BLaER1 treated with 17β-estradiol and CSF1 and Interleukin-3, amounts not matched to agents 10 nM and 100 nM (cell line): Measurements from ENCODE around the gene BCAR3.

ENCODE experiments used
- H3K27ac ChIP-seq, 11 experiments: shearing (Covaris generic); formaldehyde crosslinking; 2 replicates each; pipeline ENCODE4 v1.8.1; 2022
- H3K27me3 ChIP-seq, 11 experiments: shearing (Covaris generic); formaldehyde crosslinking; 2 replicates each; pipeline ENCODE4 v1.8.1; 2022
- H3K36me3 ChIP-seq, 11 experiments: shearing (Covaris generic); formaldehyde crosslinking; 2 replicates each; pipeline ENCODE4 v1.8.1; 2022
- H3K4me1 ChIP-seq, 10 experiments: shearing (Covaris generic); formaldehyde crosslinking; 2 replicates each; pipeline ENCODE4 v1.8.1; 2022
- H3K4me2 ChIP-seq, 11 experiments: shearing (Covaris generic); formaldehyde crosslinking; 2 replicates each; pipeline ENCODE4 v1.8.1; 2022
- H3K4me3 ChIP-seq, 10 experiments: shearing (Covaris generic); formaldehyde crosslinking; 2 replicates each; pipeline ENCODE4 v1.8.1; 2022
- H3K9ac ChIP-seq, 11 experiments: shearing (Covaris generic); formaldehyde crosslinking; 2 replicates each; pipeline ENCODE4 v1.8.1; 2022
- H3K9me3 ChIP-seq, 11 experiments: shearing (Covaris generic); formaldehyde crosslinking; replicated peaks in 1 of 11; 2 replicates each; pipeline ENCODE4 v1.8.1; 2022
- H4K20me1 ChIP-seq, 11 experiments: shearing (Covaris generic); formaldehyde crosslinking; 2 replicates each; pipeline ENCODE4 v1.8.1; 2022
- Cebpa-rat ChIP-seq, 11 experiments: shearing (Covaris generic); IDR thresholded peaks; 2 replicates each; pipeline ENCODE4 v1.8.1; 2022

BCAR3 gene

DNA sequence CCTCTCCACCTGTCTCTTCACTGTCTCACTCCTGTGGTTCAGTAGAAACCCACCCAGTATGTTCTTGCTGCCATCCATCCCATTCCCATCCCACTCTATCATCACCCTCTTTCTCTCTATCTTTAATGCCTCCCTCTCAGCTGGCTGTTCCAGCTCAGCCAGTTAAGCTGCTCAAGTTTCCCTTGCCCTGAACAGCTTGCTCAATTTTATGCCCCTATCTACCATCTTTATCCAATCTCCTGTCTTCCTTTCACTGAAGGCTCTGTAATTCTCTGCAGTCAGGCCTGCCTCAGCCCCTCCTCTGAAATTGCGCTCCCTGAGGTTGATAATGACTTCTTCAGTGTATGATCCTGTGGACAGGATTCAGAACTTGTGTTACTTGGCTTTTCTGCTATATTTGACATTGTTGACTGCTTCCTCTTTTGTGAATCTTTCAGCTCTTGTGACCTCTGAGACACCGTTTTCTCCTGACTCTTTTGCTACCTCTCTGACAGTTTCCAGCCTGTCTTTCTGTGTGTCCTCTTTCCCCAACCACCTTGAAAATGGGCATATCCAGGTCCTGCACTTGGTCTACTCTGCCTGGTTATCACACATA is 13.9 kb upstream of the BCAR3 start:
- Histone ChIP-seq H3K9me3 (no peaks in the 10 kb centered on the region), H3K4me3 (no peak overlapping the region; a peak in 1 of 20 replicates), H3K36me3 (no peaks in the 10 kb centered on the region), H3K4me1 (peaks cover 62 to 92% (median 73%) of the 10 kb centered on the region in 10 experiments), H3K27me3 (no peaks in the 10 kb centered on the region), H3K9ac (peak overlapping the region in 9 of 11 experiments; percentile 26 to 89 (median 39); a peak in 14 of 22 replicates), H4K20me1 (no peaks in the 10 kb centered on the region), H3K4me2 (peak overlapping the region; percentile 77 to 98 (median 85)), H3K27ac (peak overlapping the region in 9 of 11 experiments; percentile 46 to 99 (median 81); a peak in 19 of 22 replicates)
- no peak for TF ChIP-seq Cebpa-rat (IDR thresholded peaks at IDR 0.05)

DNA sequence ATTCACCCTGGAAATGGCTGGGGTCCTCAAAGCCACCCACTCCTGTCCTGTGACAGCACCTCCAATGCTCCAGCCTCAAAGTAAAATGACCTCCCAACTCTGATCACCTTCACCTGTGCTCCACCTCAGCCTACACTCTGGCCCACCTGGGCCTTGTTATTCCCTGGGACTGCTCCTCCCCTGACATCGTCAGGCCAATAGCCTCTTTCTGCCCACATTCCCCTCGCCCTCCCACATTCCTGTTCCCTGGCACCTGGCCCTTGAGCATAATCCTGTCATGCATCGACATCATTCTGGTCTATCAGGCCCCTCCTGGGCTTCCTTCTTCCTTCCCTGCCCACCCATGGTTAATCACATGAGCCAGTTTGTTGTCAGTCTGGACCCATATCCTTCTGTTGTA is 13.2 kb upstream of the BCAR3 start:
- Histone ChIP-seq H3K36me3 (no peaks in the 10 kb centered on the region), H3K9me3 (no peaks in the 10 kb centered on the region), H3K27ac (peak overlapping the region in 9 of 11 experiments; percentile 46 to 99 (median 81); a peak in 18 of 22 replicates), H3K4me1 (peaks cover 65 to 92% (median 78%) of the 10 kb centered on the region in 10 experiments), H3K4me3 (no peak overlapping the region; a peak in 1 of 20 replicates), H3K9ac (peak overlapping the region in 6 of 11 experiments; percentile 26 to 89 (median 59); a peak in 9 of 22 replicates), H4K20me1 (no peaks in the 10 kb centered on the region), H3K4me2 (peak overlapping the region; percentile 77 to 98 (median 85)), H3K27me3 (no peaks in the 10 kb centered on the region)
- TF ChIP-seq Cebpa-rat (IDR thresholded peaks at IDR 0.05) = no peak

DNA sequence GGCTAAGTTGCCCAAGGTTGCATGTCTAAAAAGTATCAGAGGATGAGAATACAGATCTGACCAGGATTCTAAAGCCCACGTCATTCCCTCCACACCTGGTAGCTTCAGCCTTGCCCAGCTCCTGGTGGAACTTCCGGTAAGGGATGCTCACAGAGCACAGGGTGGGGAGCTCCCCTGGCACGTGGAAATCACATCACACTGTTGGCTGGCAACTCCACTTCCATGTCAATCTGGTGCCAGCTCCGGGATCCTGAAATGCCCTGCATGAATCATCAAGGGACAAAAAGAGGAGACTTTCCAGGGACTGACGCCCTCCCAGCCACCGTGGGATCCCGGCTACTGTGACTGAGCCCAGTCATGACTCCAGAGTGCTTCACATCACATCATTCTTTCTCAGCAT is 12.4 kb upstream of the BCAR3 start:
- Histone ChIP-seq H3K4me1 (peaks cover 71 to 93% (median 82%) of the 10 kb centered on the region in 10 experiments), H3K36me3 (no peaks in the 10 kb centered on the region), H3K9ac (peak overlapping the region in 6 of 11 experiments; percentile 28 to 89 (median 82); a peak in 10 of 22 replicates), H3K27ac (peak overlapping the region in 9 of 11 experiments; percentile 60 to 99 (median 81); a peak in 18 of 22 replicates), H3K4me3 (no peak overlapping the region), H3K27me3 (no peaks in the 10 kb centered on the region), H3K4me2 (peak overlapping the region; percentile 77 to 98 (median 85)), H3K9me3 (no peaks in the 10 kb centered on the region), H4K20me1 (no peaks in the 10 kb centered on the region)
- TF ChIP-seq Cebpa-rat (IDR thresholded peaks at IDR 0.05) = no peak

DNA sequence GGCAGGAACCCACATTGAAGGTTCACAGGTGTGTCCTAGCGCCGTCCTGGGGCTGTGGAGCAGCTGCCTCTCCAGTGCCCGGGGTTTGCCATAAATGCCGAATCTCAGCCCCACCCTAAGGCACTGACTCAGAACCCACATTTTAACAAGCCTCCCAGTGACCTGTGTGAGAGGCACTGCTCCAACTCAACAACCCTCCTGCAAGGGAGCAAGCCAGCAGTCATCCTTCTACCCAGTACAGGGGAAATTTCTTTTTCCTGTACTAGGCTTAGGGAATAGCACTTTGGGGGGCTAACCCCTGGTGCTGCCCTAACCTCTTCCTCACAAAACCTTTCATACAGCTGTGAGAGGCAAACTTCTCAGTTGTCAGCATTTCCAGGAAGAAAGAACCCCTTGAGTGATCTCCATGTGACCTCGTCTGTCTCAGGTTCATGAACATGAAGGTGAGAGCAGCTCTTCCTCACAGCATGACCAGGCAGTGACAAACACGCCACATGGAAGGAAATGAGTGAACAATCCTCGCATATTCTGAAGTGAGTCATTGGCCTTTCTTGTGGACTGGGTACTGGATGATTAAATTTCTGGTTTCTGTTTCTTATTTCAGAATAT is 11.4 kb upstream of the BCAR3 start:
- Histone ChIP-seq H3K27ac (peak overlapping the region in 9 of 11 experiments; percentile 60 to 99 (median 81); a peak in 18 of 22 replicates), H3K9ac (peak overlapping the region in 9 of 11 experiments; percentile 30 to 89 (median 67); a peak in 17 of 22 replicates), H3K4me1 (peaks cover 71 to 91% (median 84%) of the 10 kb centered on the region in 10 experiments), H4K20me1 (no peaks in the 10 kb centered on the region), H3K4me3 (peak overlapping the region in 4 of 10 experiments; percentile 19 to 46 (median 39); a peak in 6 of 20 replicates), H3K4me2 (peak overlapping the region; percentile 77 to 98 (median 85)), H3K27me3 (no peaks in the 10 kb centered on the region), H3K36me3 (no peaks in the 10 kb centered on the region), H3K9me3 (no peaks in the 10 kb centered on the region)
- no peak for TF ChIP-seq Cebpa-rat (IDR thresholded peaks at IDR 0.05)

DNA sequence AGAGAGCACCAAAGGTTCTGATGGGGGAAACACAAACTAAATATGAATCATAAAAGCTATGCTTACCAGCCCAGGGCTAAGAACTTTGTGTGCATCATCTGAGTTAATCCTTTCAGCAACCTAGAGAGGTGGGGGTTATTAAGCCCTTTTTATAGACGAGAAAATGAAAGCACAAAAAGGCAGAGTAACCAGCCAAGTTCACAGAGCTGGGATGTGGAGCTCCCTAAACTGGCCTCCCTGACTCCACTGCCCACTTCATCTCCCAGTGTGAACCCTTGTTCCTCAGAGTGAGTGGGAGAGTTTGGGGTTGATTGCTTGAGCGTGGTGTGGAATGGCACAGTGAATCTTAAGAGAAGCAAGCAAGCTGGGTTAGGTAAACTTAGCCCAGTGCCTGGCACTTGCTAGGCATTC is 10.8 kb upstream of the BCAR3 start:
- Histone ChIP-seq H3K4me2 (peak overlapping the region; percentile 77 to 98 (median 85)), H3K9ac (peak overlapping the region in 9 of 11 experiments; percentile 30 to 89 (median 67); a peak in 16 of 22 replicates), H3K27ac (peak overlapping the region in 9 of 11 experiments; percentile 60 to 99 (median 81); a peak in 17 of 22 replicates), H4K20me1 (no peaks in the 10 kb centered on the region), H3K27me3 (no peaks in the 10 kb centered on the region), H3K9me3 (no peaks in the 10 kb centered on the region), H3K4me1 (peaks cover 71 to 95% (median 84%) of the 10 kb centered on the region in 10 experiments), H3K36me3 (no peaks in the 10 kb centered on the region), H3K4me3 (peak overlapping the region in 4 of 10 experiments; percentile 19 to 46 (median 39); a peak in 7 of 20 replicates)
- TF ChIP-seq Cebpa-rat (IDR thresholded peaks at IDR 0.05) = no peak

DNA sequence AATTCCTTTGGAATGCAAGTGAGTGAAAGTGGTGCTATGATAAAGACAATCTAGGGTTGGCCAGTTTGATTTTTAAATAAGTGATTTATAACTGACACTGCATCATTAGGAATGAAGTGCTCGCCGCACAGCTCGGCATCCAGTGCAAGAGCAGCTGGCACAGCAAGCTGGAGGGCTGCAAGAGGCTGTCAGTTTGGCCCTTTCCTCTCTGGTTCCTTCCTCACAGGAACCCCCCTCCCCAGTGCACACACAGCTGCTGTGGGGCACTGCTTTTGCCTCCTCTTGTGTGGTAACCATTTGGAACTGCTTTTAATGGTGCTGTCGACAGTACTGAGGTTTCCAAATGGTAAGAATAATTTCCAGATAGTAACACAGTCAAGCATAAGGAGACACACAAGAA is 10.4 kb upstream of the BCAR3 start:
- Histone ChIP-seq H4K20me1 (no peaks in the 10 kb centered on the region), H3K4me2 (peak overlapping the region; percentile 77 to 98 (median 85)), H3K4me3 (peak overlapping the region in 4 of 10 experiments; percentile 19 to 46 (median 39); a peak in 7 of 20 replicates), H3K9me3 (no peaks in the 10 kb centered on the region), H3K27ac (peak overlapping the region in 9 of 11 experiments; percentile 60 to 99 (median 81); a peak in 17 of 22 replicates), H3K4me1 (peaks cover 71 to 95% (median 82%) of the 10 kb centered on the region in 10 experiments), H3K9ac (peak overlapping the region in 8 of 11 experiments; percentile 48 to 89 (median 73); a peak in 16 of 22 replicates), H3K36me3 (no peaks in the 10 kb centered on the region), H3K27me3 (no peaks in the 10 kb centered on the region)
- peak in 3 of 11 experiments; percentile 38 to 90 (median 74); a peak in 5 of 22 replicates for TF ChIP-seq Cebpa-rat (IDR thresholded peaks at IDR 0.05)

DNA sequence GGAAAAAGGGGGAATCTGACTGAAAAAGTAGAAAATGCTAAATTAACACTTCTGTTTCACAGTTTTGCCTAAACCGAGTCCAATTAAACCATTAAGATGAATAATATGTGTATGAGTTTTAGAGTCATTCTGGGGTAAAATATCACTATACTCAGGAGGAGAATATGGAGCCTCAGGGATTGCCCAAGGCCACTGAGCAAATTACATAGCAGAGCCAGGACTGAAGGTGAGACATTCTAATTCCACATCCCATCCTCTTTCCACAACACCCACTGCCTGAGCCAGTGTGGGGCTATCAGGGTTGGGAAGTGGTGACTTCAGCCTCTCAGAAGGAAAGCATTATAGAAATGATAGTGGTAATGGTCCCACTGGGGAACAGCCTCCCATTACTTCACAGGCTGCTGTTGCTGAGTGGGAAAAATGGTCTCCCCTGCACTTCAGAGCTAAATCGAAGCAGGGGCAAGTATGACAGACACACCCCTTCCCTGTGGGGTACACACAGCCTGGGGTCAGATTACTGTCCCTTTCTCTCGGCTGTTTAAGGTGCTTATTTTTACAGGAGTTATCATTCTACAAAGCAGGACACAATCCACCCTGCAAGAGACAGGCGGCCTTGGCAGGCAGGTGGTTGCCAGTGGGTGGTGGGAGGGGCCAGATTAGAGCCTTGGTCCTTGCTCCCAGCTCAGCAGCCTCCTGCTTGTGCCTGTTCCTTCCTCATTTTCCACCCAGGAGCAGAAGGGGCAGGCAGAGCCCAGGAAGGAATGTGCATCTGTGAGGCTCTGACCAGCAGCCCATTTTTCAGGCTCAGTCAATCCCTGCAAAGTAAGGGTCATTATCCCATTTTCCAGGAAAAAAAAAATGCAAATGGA is 9.5 kb upstream of the BCAR3 start:
- no peak for TF ChIP-seq Cebpa-rat (IDR thresholded peaks at IDR 0.05)
- peaks cover 65 to 94% (median 75%) of the 10 kb centered on the region in 10 experiments for H3K4me1 ChIP-seq
- peak overlapping the region in 8 of 11 experiments; percentile 69 to 99 (median 86); a peak in 16 of 22 replicates for H3K27ac ChIP-seq
- H4K20me1 ChIP-seq = no peaks in the 10 kb centered on the region
- no peaks in the 10 kb centered on the region for H3K9me3 ChIP-seq
- H3K27me3 ChIP-seq = no peaks in the 10 kb centered on the region
- peak overlapping the region in 8 of 11 experiments; percentile 48 to 89 (median 73); a peak in 14 of 22 replicates for H3K9ac ChIP-seq
- H3K36me3 ChIP-seq = no peaks in the 10 kb centered on the region
- peak overlapping the region in 3 of 10 experiments; percentile 26 to 43 (median 35); a peak in 3 of 20 replicates for H3K4me3 ChIP-seq
- peak overlapping the region; percentile 77 to 98 (median 85) for H3K4me2 ChIP-seq

DNA sequence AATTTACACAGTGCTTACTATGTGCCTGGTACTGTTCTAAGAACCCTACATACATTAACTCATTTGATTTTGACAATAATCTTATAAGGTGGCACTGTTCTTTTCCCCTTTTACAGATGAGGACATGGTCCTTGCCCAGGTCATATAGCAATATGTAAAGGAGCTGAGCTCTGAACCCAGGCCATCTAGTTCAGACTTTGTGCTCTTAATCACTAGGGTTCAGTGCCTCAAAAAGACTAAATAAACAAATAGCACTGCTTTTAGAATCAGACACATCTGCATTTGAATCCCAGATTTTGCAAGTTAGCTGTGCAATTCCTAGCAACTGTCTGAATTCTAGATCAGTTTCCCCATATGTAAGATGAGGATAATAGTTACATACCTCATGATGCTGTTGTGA is 8.7 kb upstream of the BCAR3 start:
- H3K36me3 ChIP-seq = no peaks in the 10 kb centered on the region
- H3K9ac ChIP-seq = peak overlapping the region in 2 of 11 experiments; percentile 86 to 89; a peak in 3 of 22 replicates
- no peaks in the 10 kb centered on the region for H4K20me1 ChIP-seq
- peaks cover 64 to 92% (median 71%) of the 10 kb centered on the region in 10 experiments for H3K4me1 ChIP-seq
- H3K4me3 ChIP-seq = no peak overlapping the region
- no peaks in the 10 kb centered on the region for H3K27me3 ChIP-seq
- no peaks in the 10 kb centered on the region for H3K9me3 ChIP-seq
- peak overlapping the region in 8 of 11 experiments; percentile 80 to 98 (median 90); a peak in 14 of 22 replicates for H3K4me2 ChIP-seq
- no peak for TF ChIP-seq Cebpa-rat (IDR thresholded peaks at IDR 0.05)
- peak overlapping the region in 6 of 11 experiments; percentile 80 to 99 (median 92); a peak in 11 of 22 replicates for H3K27ac ChIP-seq
